ENCODE data around the gene VAV3.
"Not testable (repeated sequence)": the region's sequence is repeated elsewhere in the genome, so short reads cannot be mapped to it uniquely, and the experiment has no call there.

The VAV3 gene

DNA sequence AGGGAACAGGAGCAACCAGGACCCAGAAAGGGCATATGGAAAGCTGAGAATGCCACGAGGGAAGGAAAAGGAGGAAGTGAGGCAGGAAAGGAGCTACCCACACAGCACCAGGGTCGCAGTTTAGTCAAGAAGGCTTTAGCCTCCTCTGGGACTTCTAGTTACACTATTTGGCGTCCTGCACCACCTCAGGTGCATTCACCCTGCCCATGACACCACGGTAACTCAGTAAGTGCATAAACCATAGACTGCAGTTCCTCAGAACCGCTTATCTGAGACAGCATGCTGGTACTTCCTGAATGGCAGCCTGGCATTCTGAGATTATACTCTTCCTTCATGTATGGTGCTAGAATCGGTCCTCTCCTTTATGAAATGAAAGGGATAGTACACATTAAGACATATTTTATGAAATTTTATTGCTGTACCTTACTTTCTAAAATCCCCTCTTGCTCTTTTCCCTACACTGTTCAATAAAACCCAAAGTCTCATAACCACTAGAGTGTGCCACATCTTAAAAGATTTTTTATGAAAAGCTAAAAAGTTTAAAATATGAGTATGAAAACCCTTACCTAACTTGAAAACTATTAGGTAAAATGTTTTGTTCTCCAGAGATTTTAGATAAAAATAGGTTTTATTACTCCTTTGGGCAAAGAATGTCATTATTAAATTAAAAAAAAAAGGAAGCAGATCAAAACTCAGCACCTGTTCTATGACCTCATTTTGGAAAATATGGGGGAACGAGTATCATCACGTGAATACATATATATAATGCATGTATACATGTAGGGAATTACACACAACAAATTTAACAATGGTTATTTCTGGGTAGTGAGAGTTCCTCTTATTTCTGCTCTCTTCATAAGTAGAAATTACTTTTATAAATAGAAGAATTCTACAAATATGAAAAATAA is 67.3 kb downstream of the VAV3 start:
- H3K4me3 ChIP-seq (ENCODE audit: low read length) = no peak overlapping the region
- DNase-seq (ENCODE audit: low read depth) = no peak
- TF ChIP-seq, protein P1, sequence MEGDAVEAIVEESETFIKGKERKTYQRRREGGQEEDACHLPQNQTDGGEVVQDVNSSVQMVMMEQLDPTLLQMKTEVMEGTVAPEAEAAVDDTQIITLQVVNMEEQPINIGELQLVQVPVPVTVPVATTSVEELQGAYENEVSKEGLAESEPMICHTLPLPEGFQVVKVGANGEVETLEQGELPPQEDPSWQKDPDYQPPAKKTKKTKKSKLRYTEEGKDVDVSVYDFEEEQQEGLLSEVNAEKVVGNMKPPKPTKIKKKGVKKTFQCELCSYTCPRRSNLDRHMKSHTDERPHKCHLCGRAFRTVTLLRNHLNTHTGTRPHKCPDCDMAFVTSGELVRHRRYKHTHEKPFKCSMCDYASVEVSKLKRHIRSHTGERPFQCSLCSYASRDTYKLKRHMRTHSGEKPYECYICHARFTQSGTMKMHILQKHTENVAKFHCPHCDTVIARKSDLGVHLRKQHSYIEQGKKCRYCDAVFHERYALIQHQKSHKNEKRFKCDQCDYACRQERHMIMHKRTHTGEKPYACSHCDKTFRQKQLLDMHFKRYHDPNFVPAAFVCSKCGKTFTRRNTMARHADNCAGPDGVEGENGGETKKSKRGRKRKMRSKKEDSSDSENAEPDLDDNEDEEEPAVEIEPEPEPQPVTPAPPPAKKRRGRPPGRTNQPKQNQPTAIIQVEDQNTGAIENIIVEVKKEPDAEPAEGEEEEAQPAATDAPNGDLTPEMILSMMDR (IDR thresholded peaks at IDR 0.05; ENCODE audit: insufficient read depth, low read depth, low read length, missing control alignments) = no peak

DNA sequence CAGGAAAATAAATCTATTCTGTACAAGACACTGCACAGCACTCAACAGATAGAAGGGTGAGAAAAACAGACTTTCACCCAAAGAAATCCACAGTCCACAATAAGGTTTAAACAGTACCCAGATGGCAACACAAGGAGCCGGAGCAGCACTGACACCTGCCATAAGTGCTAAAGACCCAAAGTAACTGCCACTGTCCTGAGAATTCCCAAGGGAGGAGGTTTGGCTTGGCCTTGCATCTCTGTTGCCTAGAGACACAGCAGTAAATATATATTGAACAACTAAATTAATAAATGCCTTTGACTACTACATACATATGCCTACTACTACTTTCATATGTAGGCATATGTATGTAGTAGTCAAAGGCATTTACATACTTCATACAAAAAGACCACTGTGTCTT is 68.0 kb downstream of the VAV3 start:
- H3K4me3 ChIP-seq (ENCODE audit: low read length) = no peak overlapping the region
- no peak for DNase-seq (ENCODE audit: low read depth)

DNA sequence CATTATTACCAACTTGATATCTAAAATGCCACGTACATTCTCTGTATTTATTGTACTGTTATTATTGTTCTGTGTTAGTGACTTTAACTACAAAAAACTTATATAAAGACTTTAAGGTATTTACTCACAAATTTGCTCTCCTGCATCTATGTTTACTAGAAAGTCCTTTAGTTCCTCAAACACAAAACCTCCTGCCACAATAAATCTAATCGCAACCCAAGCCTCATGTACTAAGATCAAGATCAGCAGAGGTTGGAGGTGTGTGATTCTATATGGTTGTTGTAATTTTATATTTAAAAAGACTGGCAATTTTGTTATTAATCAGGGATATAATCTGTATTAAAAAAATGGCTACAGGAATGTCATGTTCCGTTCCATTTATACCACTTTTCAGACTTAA is 68.6 kb downstream of the VAV3 start:
- DNase-seq (ENCODE audit: low read depth) = no peak
- no peak overlapping the region for H3K4me3 ChIP-seq (ENCODE audit: low read length)
- TF ChIP-seq, protein P1 (IDR thresholded peaks at IDR 0.05; ENCODE audit: insufficient read depth, low read depth, low read length, missing control alignments) = no peak

More for the DNA sequence above, 68.0 kb downstream of the VAV3 start:
- TF ChIP-seq, protein P1 (IDR thresholded peaks at IDR 0.05; ENCODE audit: insufficient read depth, low read depth, low read length, missing control alignments) = no peak

DNA sequence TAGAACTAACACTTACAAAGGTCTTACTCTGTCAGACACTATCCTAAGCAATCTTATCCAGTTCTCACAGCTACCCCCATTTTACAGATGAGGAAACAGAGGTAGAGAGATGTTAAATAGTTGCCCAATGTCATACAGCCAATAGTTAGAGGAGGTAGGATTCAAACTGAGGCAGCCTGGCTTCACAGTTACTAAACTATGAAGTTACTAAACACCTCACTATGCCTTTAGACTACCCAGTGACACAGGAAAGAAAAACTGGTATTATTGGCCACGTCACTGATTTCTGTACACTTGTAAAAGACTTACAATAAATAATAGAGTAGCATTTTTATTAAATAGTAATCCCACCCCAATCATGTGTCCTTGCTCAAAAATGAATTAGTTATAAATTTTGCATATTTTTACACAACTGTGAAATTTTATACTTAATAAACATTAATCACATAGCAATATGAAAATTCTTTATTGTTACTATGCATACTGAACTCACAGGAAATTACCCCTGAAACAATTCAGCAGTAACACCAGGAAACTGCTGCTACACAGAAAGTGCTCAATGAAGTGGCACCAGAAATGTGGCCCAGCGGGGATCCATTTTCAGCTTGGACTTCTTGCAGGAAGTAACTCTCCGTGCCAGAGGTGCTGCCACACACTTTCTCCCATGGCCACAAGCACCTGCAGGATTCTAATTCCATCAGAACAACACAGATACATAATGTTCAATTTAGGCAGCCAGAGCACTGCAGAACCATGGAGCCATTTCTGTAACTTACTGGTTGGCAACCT is 69.4 kb downstream of the VAV3 start:
- TF ChIP-seq, protein P1 (IDR thresholded peaks at IDR 0.05; ENCODE audit: insufficient read depth, low read depth, low read length, missing control alignments) = no peak
- no peak for DNase-seq (ENCODE audit: low read depth)
- H3K4me3 ChIP-seq (ENCODE audit: low read length) = no peak overlapping the region

DNA sequence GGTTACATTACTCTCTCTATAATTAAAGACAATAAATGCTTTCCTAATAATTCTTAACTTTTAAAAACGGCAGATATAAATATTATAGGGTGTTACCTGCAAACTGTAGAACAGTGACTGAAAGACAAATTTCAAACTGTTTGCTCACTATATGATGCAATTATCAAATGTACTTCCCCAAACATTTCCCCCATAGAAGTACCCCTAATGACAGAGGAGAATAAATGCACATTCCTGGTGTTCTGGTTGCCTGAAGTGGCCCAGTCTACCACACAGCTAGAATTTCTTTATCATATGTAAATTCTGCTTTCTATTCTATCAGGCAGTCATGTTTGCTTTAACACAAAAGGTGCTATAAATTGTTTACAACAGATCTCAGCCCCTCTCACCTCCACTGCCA is 70.4 kb downstream of the VAV3 start:
- DNase-seq (ENCODE audit: low read depth) = no peak
- TF ChIP-seq, protein P1 (IDR thresholded peaks at IDR 0.05; ENCODE audit: insufficient read depth, low read depth, low read length, missing control alignments) = no peak
- no peak overlapping the region for H3K4me3 ChIP-seq (ENCODE audit: low read length)

DNA sequence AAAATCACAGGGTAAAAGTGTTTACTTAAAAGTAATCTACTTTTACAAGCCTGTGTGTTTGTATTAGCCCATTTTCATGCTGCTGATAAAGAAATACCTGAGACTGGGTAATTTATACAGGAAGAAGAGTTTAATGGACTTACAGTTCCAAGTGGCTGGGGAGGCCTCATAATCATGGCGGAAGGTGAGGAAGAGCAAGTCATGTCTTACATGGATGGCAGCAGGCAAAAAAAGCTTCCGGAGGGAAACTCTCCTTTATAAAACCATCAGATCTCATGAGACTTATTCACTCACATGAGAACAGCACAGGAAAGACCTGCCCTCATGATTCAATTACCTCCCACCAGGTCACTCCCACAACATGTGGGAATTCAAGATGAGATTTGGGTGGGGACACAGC is 71.6 kb downstream of the VAV3 start:
- not testable (repeated sequence) for H3K4me3 ChIP-seq (ENCODE audit: low read length)

DNA sequence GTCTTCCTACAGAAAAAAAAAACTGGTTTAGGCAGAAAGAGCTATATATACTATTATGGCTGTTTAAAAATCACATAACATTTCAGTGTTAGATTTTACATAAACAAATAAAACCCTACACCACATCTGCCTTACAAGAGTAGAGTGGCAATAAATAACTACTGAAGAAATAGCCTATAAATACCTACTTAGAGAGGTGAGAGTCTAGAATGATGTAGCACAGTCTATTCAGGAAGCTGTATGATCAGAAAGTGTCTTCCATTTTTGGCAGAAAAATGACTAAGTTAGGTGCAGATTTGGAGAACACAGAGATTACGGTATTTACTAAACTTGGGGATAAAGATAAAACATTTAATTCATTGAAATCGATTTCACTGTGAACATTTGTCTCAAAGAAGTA is 75.5 kb downstream of the VAV3 start:
- TF ChIP-seq, protein P1 (IDR thresholded peaks at IDR 0.05; ENCODE audit: insufficient read depth, low read depth, low read length, missing control alignments) = no peak
- no peak for DNase-seq (ENCODE audit: low read depth)
- H3K4me3 ChIP-seq (ENCODE audit: low read length) = no peak overlapping the region

More for the DNA sequence above, 71.6 kb downstream of the VAV3 start:
- not testable (repeated sequence) for DNase-seq (ENCODE audit: low read depth)

Data from epithelial cell of esophagus (primary cell).